Uterus (tissue), 4 donors: ENCODE results near the gene MYORG. TPM values are rescaled to one million over a fixed set of nuclear protein-coding genes. Genes with fewer than 3 reads are reported as not detected.

Source experiments
- DNase-seq, 2 donors: peaks; one replicate each; pipeline ENCODE4 v3.0.0-alpha.2; 2019 to 2020
- H3K27ac ChIP-seq, 2 donors: fragments of 200-600 bp; sonication (generic); 1 replicate in 1 of 2; 2 replicates in 1 of 2; pipeline ENCODE4 v1.5.1; 2016 to 2018
- H3K27me3 ChIP-seq, 2 donors: fragments of 200-600 bp; sonication (generic); one replicate each; pipeline ENCODE4 v1.5.1; 2018 to 2019; ENCODE audit warnings: control low read depth in 1 of 2
- H3K36me3 ChIP-seq, 2 donors: fragments of 200-600 bp; sonication (generic); one replicate each; pipeline ENCODE4 v1.5.1; 2019; ENCODE audit warnings: control low read depth in 1 of 2
- H3K4me1 ChIP-seq, 2 donors: fragments of 200-600 bp; sonication (generic); one replicate each; pipeline ENCODE4 v1.5.1; 2018 to 2019; ENCODE audit warnings: control low read depth in 1 of 2
- H3K4me3 ChIP-seq, 2 donors: fragments of 200-600 bp; sonication (generic); 1 replicate in 1 of 2; 2 replicates in 1 of 2; pipeline ENCODE4 v1.5.1; 2018 to 2019; ENCODE audit warnings: mild to moderate bottlenecking in 1 of 2
- H3K9me3 ChIP-seq, 2 donors: fragments of 200-600 bp; sonication (generic); one replicate each; pipeline ENCODE4 v1.5.1; 2019; ENCODE audit warnings: control low read depth in 1 of 2
- CTCF ChIP-seq, 4 experiments: fragments of 200-600 bp in 2 of 4; fragments of 450-650 bp in 2 of 4; sonication (generic) in 2 of 4; IDR thresholded peaks; one replicate each; pipeline ENCODE4 v1.5.1; 2016 to 2019; ENCODE audit warnings: antibody characterized with exemption in 4 of 4, mild to moderate bottlenecking in 2 of 4, moderate library complexity in 1 of 4
- POLR2A ChIP-seq, 2 donors: fragments of 450-650 bp; IDR thresholded peaks; one replicate each; pipeline ENCODE4 v1.6.1; 2016; ENCODE audit warnings: antibody characterized with exemption in 2 of 2, mild to moderate bottlenecking in 1 of 2, moderate library complexity in 1 of 2
- intact Hi-C: fragments of 100-400 bp; cut with DNase I; formaldehyde crosslinking; loops from one replicate; pipeline ENCODE4 v1.15.1; 2023; ENCODE audit warnings: low total_unique reads
- total RNA-seq, 4 donors: library from RNA; depleted of rRNA in 3 of 4; stranded (reverse); fragments of >200 nt in 3 of 4; gene quantifications; one replicate each; pipeline versions ENCODE4 v1.1.0 to v1.2.4, GENCODE V29; 2014 to 2023
- donor health status: DM: yes; HTN: yes; CAD: no.

The MYORG gene
- total RNA-seq, 4 donors from 2014 or later: under 0.01 to 6.6 (median 2.3) TPM

- intact Hi-C loops: no loop called here
- Histone ChIP-seq H3K9me3 (no peaks in the 10 kb centered on the region), H3K4me1 (peaks cover 0 to 4% of the 10 kb centered on the region in 2 donors), H3K36me3 (no peaks in the 10 kb centered on the region), H3K4me3 (no peak overlapping the region), H3K27ac (no peak overlapping the region), H3K27me3 (no peaks in the 10 kb centered on the region)
- TF ChIP-seq CTCF (IDR thresholded peaks at IDR 0.05) (no peak), POLR2A (IDR thresholded peaks at IDR 0.05) (no peak)
- DNase-seq: no peak
Measured at GRCh38 chr9:34378376-34379060, 1.8 kb upstream of the MYORG start.

DNA sequence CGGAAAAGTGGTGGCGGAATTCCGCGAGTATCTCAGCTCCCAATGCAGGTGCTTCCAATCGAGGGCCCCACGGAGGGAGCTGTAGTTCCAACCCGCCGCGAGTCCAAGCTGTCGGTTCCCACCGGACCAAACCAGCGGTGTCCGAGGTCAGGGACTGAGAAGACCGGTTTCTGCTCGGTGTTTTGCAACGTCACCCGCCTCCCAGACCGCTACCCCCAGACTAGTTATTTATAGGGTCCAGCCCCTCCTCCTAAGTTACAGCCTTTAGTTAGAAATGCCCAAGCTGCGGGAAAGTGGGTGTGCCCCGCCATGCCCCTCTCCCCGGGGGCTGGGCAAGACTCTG, 677 bp upstream of the MYORG start:
- DNase-seq: peak in 1 of 2 donors; percentile 43
- H3K4me1 ChIP-seq: peaks cover 0 to 4% of the 10 kb centered on the region in 2 donors
- intact Hi-C loops: no loop called here
- H3K27me3 ChIP-seq: no peaks in the 10 kb centered on the region
- no peaks in the 10 kb centered on the region for H3K9me3 ChIP-seq
- peak overlapping the region; percentile 53 to 64 for H3K4me3 ChIP-seq
- H3K36me3 ChIP-seq: no peaks in the 10 kb centered on the region
- peak overlapping the region; percentile 64 to 66 for H3K27ac ChIP-seq
- TF ChIP-seq POLR2A (IDR thresholded peaks at IDR 0.05): no peak
- no peak for TF ChIP-seq CTCF (IDR thresholded peaks at IDR 0.05)

DNA sequence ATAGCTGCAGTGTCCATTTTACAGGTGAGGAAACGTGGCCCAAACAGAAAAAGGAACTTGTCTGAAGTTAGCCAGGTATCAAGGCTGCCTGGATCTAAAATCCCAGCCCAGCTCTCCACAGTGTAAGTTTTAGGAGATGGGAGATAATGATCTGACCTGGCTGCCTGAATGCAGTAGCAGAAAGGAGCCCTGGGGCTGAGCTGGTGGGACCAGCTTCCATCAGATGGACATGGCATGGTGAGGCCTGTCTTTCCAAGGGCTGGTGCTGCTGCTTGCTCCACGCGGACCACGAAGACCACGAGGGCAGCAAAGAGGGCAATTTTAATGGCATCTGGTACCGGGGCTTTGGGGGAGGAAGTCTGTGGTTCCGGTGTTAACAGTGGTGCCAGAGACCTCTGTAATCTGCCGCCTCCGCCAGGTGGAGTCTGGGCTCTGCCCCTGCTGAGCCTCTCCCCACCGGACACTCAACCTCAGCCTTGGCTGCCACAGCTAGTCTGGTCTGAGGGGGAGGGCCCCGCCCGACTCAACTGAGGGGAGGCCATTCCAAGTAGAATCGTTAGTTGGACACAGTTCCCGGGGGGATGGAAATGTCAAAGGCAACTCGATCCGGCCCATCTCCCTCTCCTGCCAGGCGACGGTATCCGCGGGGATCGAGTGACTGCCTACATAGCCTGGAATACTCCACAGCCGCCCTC, 650 bp downstream of the MYORG start:
- H3K36me3 ChIP-seq: no peaks in the 10 kb centered on the region
- peaks cover 0 to 4% of the 10 kb centered on the region in 2 donors for H3K4me1 ChIP-seq
- H3K27me3 ChIP-seq: no peaks in the 10 kb centered on the region
- H3K9me3 ChIP-seq: no peaks in the 10 kb centered on the region
- intact Hi-C loops: no loop called here
- DNase-seq: peak; percentile 50 to 57
- H3K4me3 ChIP-seq: peak overlapping the region; percentile 53 to 64
- TF ChIP-seq POLR2A (IDR thresholded peaks at IDR 0.05): no peak
- TF ChIP-seq CTCF (IDR thresholded peaks at IDR 0.05): peak in 1 of 4 experiments; percentile 15
- H3K27ac ChIP-seq: peak overlapping the region; percentile 64 to 66

DNA sequence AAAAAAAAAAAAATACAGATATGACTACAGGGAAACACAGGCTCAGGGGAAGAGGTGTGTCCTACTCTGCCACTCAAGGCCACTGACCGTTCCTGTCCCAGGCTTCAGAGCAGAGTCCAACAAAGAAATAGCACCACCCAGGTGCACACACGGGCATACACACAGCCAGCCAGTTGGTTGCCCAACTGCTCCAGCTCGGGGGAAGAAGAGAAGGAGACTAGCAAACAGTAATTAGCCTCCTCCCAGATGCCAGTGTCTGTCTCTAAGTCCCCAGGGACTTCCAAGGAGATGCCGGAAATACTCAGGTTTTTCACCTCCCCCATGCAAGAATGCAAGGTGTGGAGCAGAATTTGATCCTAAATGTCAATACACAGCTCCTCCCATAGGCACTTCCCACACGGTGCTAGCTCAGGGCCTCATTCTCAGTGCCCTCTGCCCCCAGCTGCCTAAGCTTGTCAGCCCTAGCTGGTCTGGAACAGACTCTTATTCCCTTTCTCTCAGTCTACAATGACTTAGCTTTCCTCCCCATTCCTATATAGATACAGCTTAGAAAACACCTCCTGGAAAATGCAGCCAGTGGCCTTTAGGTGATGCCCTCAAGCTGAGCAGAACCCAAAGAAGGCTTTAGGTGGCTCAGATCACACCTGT, 1.7 kb downstream of the MYORG start:
- intact Hi-C loops: no loop called here
- no peak for DNase-seq
- H3K9me3 ChIP-seq: no peaks in the 10 kb centered on the region
- no peaks in the 10 kb centered on the region for H3K36me3 ChIP-seq
- TF ChIP-seq CTCF (IDR thresholded peaks at IDR 0.05): no peak
- no peak for TF ChIP-seq POLR2A (IDR thresholded peaks at IDR 0.05)
- H3K27me3 ChIP-seq: no peaks in the 10 kb centered on the region
- H3K27ac ChIP-seq: no peak overlapping the region
- H3K4me1 ChIP-seq: peaks cover 0 to 3% of the 10 kb centered on the region in 2 donors
- H3K4me3 ChIP-seq: no peak overlapping the region

- intact Hi-C loops: no loop called here
- no peaks in the 10 kb centered on the region for H3K9me3 ChIP-seq
- no peak for DNase-seq
- H3K27ac ChIP-seq: no peak overlapping the region
- TF ChIP-seq POLR2A (IDR thresholded peaks at IDR 0.05): no peak
- TF ChIP-seq CTCF (IDR thresholded peaks at IDR 0.05): no peak
- no peaks in the 10 kb centered on the region for H3K27me3 ChIP-seq
- no peaks in the 10 kb centered on the region for H3K36me3 ChIP-seq
- H3K4me3 ChIP-seq: no peak overlapping the region
- no peaks in the 10 kb centered on the region for H3K4me1 ChIP-seq
Measured at GRCh38 chr9:34374339-34374738, 2.4 kb downstream of the MYORG start.
